H9 (cell line): ENCODE results near the gene EDIL3. TPM values are rescaled to one million over a fixed set of nuclear protein-coding genes. Genes with fewer than 3 reads are reported as not detected.

Experiments used
- DNase-seq: peaks from one replicate; pipeline ENCODE4 v3.0.0-alpha.2; 2017
- H2AFZ ChIP-seq: one replicate; pipeline ENCODE4 v1.6.1; 2013; ENCODE audit warnings: mild to moderate bottlenecking, low read length, control low read depth, moderate library complexity
- H2AK5ac ChIP-seq: 2 replicates; pipeline ENCODE4 v1.6.1; 2013; ENCODE audit warnings: low read length, control low read depth, mixed read lengths; ENCODE audit not compliant: insufficient read length
- H2BK120ac ChIP-seq: one replicate; pipeline ENCODE4 v1.6.1; 2013; ENCODE audit warnings: low read depth, mild to moderate bottlenecking, low read length, control low read depth, inconsistent platforms; ENCODE audit not compliant: poor library complexity, severe bottlenecking
- H2BK12ac ChIP-seq: 2 replicates; pipeline ENCODE4 v1.6.1; 2013; ENCODE audit warnings: low read length, control low read depth, mixed read lengths, low read depth; ENCODE audit not compliant: insufficient read length
- H2BK15ac ChIP-seq: 2 replicates; pipeline ENCODE4 v1.6.1; 2013; ENCODE audit warnings: low read depth, low read length, control low read depth
- H2BK20ac ChIP-seq: one replicate; pipeline ENCODE4 v1.6.1; 2013; ENCODE audit warnings: low read depth, mild to moderate bottlenecking, low read length, control low read depth, inconsistent platforms; ENCODE audit not compliant: poor library complexity, severe bottlenecking
- H2BK5ac ChIP-seq: 2 replicates; pipeline ENCODE4 v1.6.1; 2013; ENCODE audit warnings: low read length, control low read depth, mixed read lengths; ENCODE audit not compliant: insufficient read length
- H3K14ac ChIP-seq: 2 replicates; pipeline ENCODE4 v1.6.1; 2013; ENCODE audit warnings: low read length, control low read depth; ENCODE audit not compliant: insufficient read depth
- H3K18ac ChIP-seq: 2 replicates; pipeline ENCODE4 v1.6.1; 2013; ENCODE audit warnings: low read depth, mild to moderate bottlenecking, mixed read lengths, low read length, control low read depth; ENCODE audit not compliant: insufficient read length
- H3K23ac ChIP-seq: 2 replicates; pipeline ENCODE4 v1.6.1; 2013; ENCODE audit warnings: low read length, control low read depth, mixed read lengths, low read depth; ENCODE audit not compliant: insufficient read length
- H3K23me2 ChIP-seq: 2 replicates; pipeline ENCODE4 v1.6.1; 2013; ENCODE audit warnings: low read depth, mild to moderate bottlenecking, mixed read lengths, low read length, control low read depth; ENCODE audit not compliant: insufficient read length, poor library complexity, severe bottlenecking
- H3K27ac ChIP-seq: 2 replicates; pipeline ENCODE4 v1.5.1; 2013; ENCODE audit warnings: low read length, control low read depth, mixed read lengths, low read depth; ENCODE audit not compliant: insufficient read length
- H3K27me3 ChIP-seq: 2 replicates; pipeline ENCODE4 v1.6.1; 2013; ENCODE audit warnings: low read length, control low read depth, inconsistent platforms; ENCODE audit not compliant: insufficient read depth
- H3K4ac ChIP-seq: 2 replicates; pipeline ENCODE4 v1.6.1; 2013; ENCODE audit warnings: low read depth, mild to moderate bottlenecking, control low read depth, inconsistent platforms, low read length, moderate library complexity
- H3K4me1 ChIP-seq: 2 replicates; pipeline ENCODE4 v1.6.1; 2013; ENCODE audit warnings: low read length, control low read depth, inconsistent platforms; ENCODE audit not compliant: insufficient read depth
- H3K4me2 ChIP-seq: 2 replicates; pipeline ENCODE4 v1.6.1; 2013; ENCODE audit warnings: low read length, control low read depth, mixed read lengths; ENCODE audit not compliant: insufficient read length, insufficient read depth
- H3K56ac ChIP-seq: 2 replicates; pipeline ENCODE4 v1.6.1; 2013; ENCODE audit warnings: low read depth, mild to moderate bottlenecking, mixed read lengths, low read length, control low read depth; ENCODE audit not compliant: insufficient read length
- H3K79me1 ChIP-seq: 2 replicates; pipeline ENCODE4 v1.6.1; 2013; ENCODE audit warnings: low read depth, mild to moderate bottlenecking, moderate library complexity, low read length, control low read depth, inconsistent platforms; ENCODE audit not compliant: insufficient read depth, poor library complexity, severe bottlenecking
- H3K79me2 ChIP-seq: 2 replicates; pipeline ENCODE4 v1.6.1; 2013; ENCODE audit warnings: low read length, control low read depth, inconsistent platforms; ENCODE audit not compliant: insufficient read depth
- H3K9ac ChIP-seq: 2 replicates; pipeline ENCODE4 v1.6.1; 2013; ENCODE audit warnings: low read length, control low read depth, mixed read lengths; ENCODE audit not compliant: insufficient read length; ENCODE audit errors: extremely low read depth
- H3K9me3 ChIP-seq: one replicate; pipeline ENCODE4 v1.6.1; 2013; ENCODE audit warnings: low read depth, low read length, inconsistent platforms; ENCODE audit not compliant: control insufficient read depth
- H3T11ph ChIP-seq: one replicate; pipeline ENCODE4 v1.6.1; 2013; ENCODE audit warnings: mild to moderate bottlenecking, low read length, control low read depth, inconsistent platforms
- H4K20me1 ChIP-seq: one replicate; pipeline ENCODE4 v1.6.1; 2013; ENCODE audit not compliant: control insufficient read depth, insufficient read length, insufficient read depth
- H4K5ac ChIP-seq: 2 replicates; pipeline ENCODE4 v1.6.1; 2013; ENCODE audit warnings: low read depth, mild to moderate bottlenecking, mixed read lengths, low read length, control low read depth; ENCODE audit not compliant: insufficient read length
- H4K8ac ChIP-seq: replicated peaks from 2 replicates; pipeline ENCODE4 v1.6.1; 2013; ENCODE audit warnings: low read length, control low read depth, mixed read lengths, low read depth; ENCODE audit not compliant: insufficient read length
- H4K91ac ChIP-seq: 2 replicates; pipeline ENCODE4 v1.6.1; 2013; ENCODE audit warnings: low read depth, mild to moderate bottlenecking, moderate library complexity, mixed read lengths, low read length, control low read depth; ENCODE audit not compliant: insufficient read length
- H3K27ac Mint-ChIP-seq, 3 experiments: 2 replicates in 2 of 3; 3 replicates in 1 of 3; pipeline ENCODE4 v1.8.0; 2020 to 2021; ENCODE audit warnings: mixed read lengths in 3 of 3, mild to moderate bottlenecking in 1 of 3, moderate library complexity in 1 of 3
- H3K27me3 Mint-ChIP-seq: 2 replicates; pipeline ENCODE4 v1.8.0; 2021; ENCODE audit warnings: low read depth, mild to moderate bottlenecking, moderate library complexity, mixed read lengths
- H3K36me3 Mint-ChIP-seq, 3 experiments: 2 replicates in 2 of 3; 3 replicates in 1 of 3; pipeline ENCODE4 v1.8.0; 2020 to 2021; ENCODE audit warnings: low read depth in 3 of 3, mixed read lengths in 3 of 3; ENCODE audit not compliant: insufficient read depth in 1 of 3
- H3K4me1 Mint-ChIP-seq, 2 experiments: 2 replicates each; pipeline ENCODE4 v1.8.0; 2020; ENCODE audit warnings: mixed read lengths in 2 of 2
- H3K4me3 Mint-ChIP-seq, 2 experiments: 2 replicates in 1 of 2; 3 replicates in 1 of 2; pipeline ENCODE4 v1.8.0; 2020 to 2021; ENCODE audit warnings: mild to moderate bottlenecking in 2 of 2, mixed read lengths in 2 of 2, moderate library complexity in 1 of 2
- H3K9me3 Mint-ChIP-seq, 2 experiments: 2 replicates in 1 of 2; 3 replicates in 1 of 2; pipeline ENCODE4 v1.8.0; 2020; ENCODE audit warnings: mild to moderate bottlenecking in 2 of 2, mixed read lengths in 2 of 2, moderate library complexity in 1 of 2
- CTCF ChIP-seq: fragments of 200-600 bp; sonication (generic); conservative IDR thresholded peaks from 3 replicates; pipeline ENCODE4 v1.8.0; 2021; ENCODE audit warnings: antibody characterized with exemption, mild to moderate bottlenecking
- total RNA-seq: library from RNA; stranded (reverse); gene quantifications from 2 replicates; pipeline ENCODE4 v1.2.1, GENCODE V29; 2021

The EDIL3 gene
- total RNA-seq, 1 experiment from 2014 or later, result 61.9 TPM

GRCh38 chr5:83931969-83932368 is 452.7 kb downstream of the EDIL3 start:
- Mint-ChIP-seq H3K4me1 (peaks cover 6 to 10% of the 10 kb centered on the region in 2 experiments), H3K9me3 (peaks cover 0 to 4% of the 10 kb centered on the region in 2 experiments; a peak in 2 of 5 replicates), H3K4me3 (no peak overlapping the region), H3K36me3 (peaks cover 0 to 4% (median 2%) of the 10 kb centered on the region in 3 experiments; a peak in 2 of 7 replicates), H3K27me3 (no peaks in the 10 kb centered on the region), H3K27ac (no peak overlapping the region)
- H3K4me2 ChIP-seq, result no peak overlapping the region
- no peak overlapping the region for H2AK5ac ChIP-seq
- H2BK20ac ChIP-seq, result no peak overlapping the region
- H3K27me3 ChIP-seq, result no peaks in the 10 kb centered on the region
- H3T11ph ChIP-seq, result no peak overlapping the region
- H3K18ac ChIP-seq, result no peak overlapping the region
- no peaks in the 10 kb centered on the region for H4K20me1 ChIP-seq
- H4K91ac ChIP-seq, result no peak overlapping the region
- no peak overlapping the region for H3K9ac ChIP-seq
- DNase-seq, result no peak
- H4K8ac ChIP-seq, result no peak overlapping the region
- no peak overlapping the region for H2BK15ac ChIP-seq
- no peaks in the 10 kb centered on the region for H3K79me2 ChIP-seq
- H2BK5ac ChIP-seq, result no peak overlapping the region
- no peaks in the 10 kb centered on the region for H3K79me1 ChIP-seq
- no peak for TF ChIP-seq CTCF
- no peak overlapping the region for H3K23ac ChIP-seq
- no peaks in the 10 kb centered on the region for H3K23me2 ChIP-seq
- no peak overlapping the region for H2AFZ ChIP-seq
- no peak overlapping the region for H3K4ac ChIP-seq
- H3K27ac ChIP-seq, result no peak overlapping the region
- H3K9me3 ChIP-seq, result no peaks in the 10 kb centered on the region
- no peak overlapping the region for H3K56ac ChIP-seq
- no peak overlapping the region for H2BK120ac ChIP-seq
- H3K4me1 ChIP-seq, result no peaks in the 10 kb centered on the region; the same call in 1 of the 2 replicates
- no peak overlapping the region for H3K14ac ChIP-seq
- no peak overlapping the region for H2BK12ac ChIP-seq
- no peak overlapping the region for H4K5ac ChIP-seq
